Stomach smooth muscle (tissue), 2 donors: ENCODE measurements around the gene TACC3.

Experiments
- H3K27ac ChIP-seq: one replicate; pipeline ENCODE4 v1.7.0; 2013; ENCODE audit warnings: mild to moderate bottlenecking, low read length, inconsistent platforms
- H3K27me3 ChIP-seq, 2 donors: one replicate each; pipeline ENCODE4 v1.7.0; 2013; ENCODE audit warnings: low read length in 2 of 2; ENCODE audit not compliant: insufficient read depth in 2 of 2, control insufficient read depth in 1 of 2
- H3K36me3 ChIP-seq, 2 donors: one replicate each; pipeline ENCODE4 v1.7.0; 2013; ENCODE audit warnings: low read length in 2 of 2; ENCODE audit not compliant: control insufficient read depth in 2 of 2, insufficient read depth in 2 of 2
- H3K4me1 ChIP-seq: one replicate; pipeline ENCODE4 v1.7.0; 2013; ENCODE audit warnings: low read length; ENCODE audit not compliant: control insufficient read depth, insufficient read depth
- H3K4me3 ChIP-seq, 2 donors: one replicate each; pipeline ENCODE4 v1.7.0; 2013; ENCODE audit warnings: low read length in 2 of 2
- H3K9ac ChIP-seq, 2 donors: one replicate each; pipeline ENCODE4 v1.7.0; 2013; ENCODE audit warnings: low read length in 2 of 2, mild to moderate bottlenecking in 1 of 2
- H3K9me3 ChIP-seq, 2 donors: one replicate each; pipeline ENCODE4 v1.7.0; 2013; ENCODE audit warnings: low read length in 2 of 2; ENCODE audit not compliant: control insufficient read depth in 2 of 2
- donor health status: healthy.
- donor health status: Pancreatic carcinoma.

The TACC3 gene

DNA sequence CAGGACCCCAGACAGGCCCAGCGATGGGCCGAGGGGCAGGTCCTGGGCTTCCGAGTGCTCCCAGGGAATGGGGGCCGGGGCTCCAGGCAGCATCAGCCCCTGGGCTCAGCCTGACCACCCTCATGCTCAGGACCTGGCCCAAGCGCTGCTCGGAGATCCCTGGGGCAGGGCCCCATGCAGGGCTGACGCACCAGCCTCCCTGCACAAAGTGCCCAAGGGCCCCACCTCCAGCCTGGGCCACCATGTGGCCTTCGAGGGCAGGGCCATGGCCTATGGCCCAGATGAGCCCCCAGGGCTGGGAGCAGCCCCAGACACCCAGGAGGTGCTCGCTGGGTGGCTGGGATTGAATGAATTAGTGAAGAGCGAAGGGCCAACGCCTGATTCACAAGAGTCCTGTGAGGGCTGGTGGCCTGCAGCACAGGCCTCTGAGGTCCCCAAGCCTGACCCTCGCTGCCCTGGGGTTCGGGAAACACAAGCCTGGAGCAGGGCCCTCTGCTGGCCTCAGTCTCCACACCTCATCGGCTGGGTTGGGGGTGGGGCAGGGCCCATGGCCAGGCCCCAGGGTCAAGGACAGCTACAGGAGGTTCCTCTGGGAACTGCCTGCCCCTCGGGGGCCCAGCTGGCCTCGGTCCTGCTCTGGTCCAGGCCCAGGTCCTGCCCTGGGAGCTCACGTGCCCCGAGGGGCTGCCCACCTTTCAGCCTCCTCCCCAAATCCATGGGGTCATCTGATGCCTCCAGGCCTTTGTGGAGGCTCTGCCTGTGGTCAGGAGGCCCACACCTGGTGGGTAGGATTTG is 58.5 kb downstream of the TACC3 start:
- Histone ChIP-seq H3K27ac (no peak overlapping the region), H3K36me3 (no peaks in the 10 kb centered on the region), H3K9ac (no peak overlapping the region), H3K27me3 (peaks cover 0 to 2% of the 10 kb centered on the region in 2 donors), H3K9me3 (no peaks in the 10 kb centered on the region), H3K4me1 (no peaks in the 10 kb centered on the region), H3K4me3 (no peak overlapping the region)

DNA sequence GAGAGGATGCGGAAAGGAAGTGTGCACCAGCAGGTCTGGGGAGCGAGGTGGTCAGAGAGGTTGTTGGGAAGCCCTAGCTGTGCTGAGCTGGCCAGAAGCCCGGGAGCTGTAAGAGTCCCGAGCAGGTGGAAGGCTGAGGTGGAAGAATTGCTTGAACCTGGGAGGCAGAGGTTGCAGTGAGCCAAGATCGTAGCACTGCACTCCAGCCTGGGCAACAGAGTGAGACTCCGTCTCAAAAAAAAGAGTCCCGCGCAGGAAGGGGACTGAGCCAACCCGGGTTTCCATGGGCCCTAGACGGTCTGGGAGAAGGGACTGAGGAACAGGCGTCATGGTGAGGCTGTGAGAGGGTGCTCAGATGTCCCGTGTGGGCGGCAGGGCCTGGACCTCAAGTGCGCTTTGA is 59.1 kb downstream of the TACC3 start:
- Histone ChIP-seq H3K4me1 (peaks cover 5% of the 10 kb centered on the region), H3K36me3 (no peaks in the 10 kb centered on the region), H3K27ac (no peak overlapping the region), H3K9me3 (no peaks in the 10 kb centered on the region), H3K9ac (no peak overlapping the region), H3K4me3 (no peak overlapping the region), H3K27me3 (peaks cover 0 to 2% of the 10 kb centered on the region in 2 donors)

GRCh38 chr4:1783015-1783414 is 61.7 kb downstream of the TACC3 start:
- Histone ChIP-seq H3K9me3 (no peaks in the 10 kb centered on the region), H3K9ac (no peak overlapping the region), H3K4me1 (peaks cover 5% of the 10 kb centered on the region), H3K4me3 (no peak overlapping the region), H3K27me3 (no peaks in the 10 kb centered on the region), H3K27ac (no peak overlapping the region), H3K36me3 (no peaks in the 10 kb centered on the region)

DNA sequence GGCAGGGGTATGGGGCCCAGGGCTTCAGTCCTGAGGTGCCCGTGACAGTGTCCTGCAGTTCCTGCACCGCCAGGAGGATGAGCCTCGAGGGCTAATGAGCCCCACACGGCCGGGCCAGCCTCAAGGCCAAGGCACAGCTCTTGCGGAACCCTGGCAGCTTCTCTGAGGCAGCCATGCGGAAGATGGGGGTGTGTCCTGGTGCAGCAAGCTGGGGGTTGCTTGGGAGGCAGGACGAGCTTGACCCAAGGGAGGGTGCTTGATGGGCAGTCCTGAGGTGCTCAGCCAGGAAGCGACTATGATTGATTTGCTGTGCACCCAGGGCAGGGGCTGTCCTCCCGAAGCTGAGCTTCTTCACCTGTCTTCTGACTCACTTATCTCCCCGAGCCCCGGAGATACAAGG is 62.6 kb downstream of the TACC3 start:
- Histone ChIP-seq H3K27ac (no peak overlapping the region), H3K36me3 (no peaks in the 10 kb centered on the region)

GRCh38 chr4:1784395-1784788 is 63.1 kb downstream of the TACC3 start:
- Histone ChIP-seq H3K9ac (no peak overlapping the region), H3K4me1 (peaks cover 5% of the 10 kb centered on the region), H3K27ac (no peak overlapping the region), H3K27me3 (no peaks in the 10 kb centered on the region), H3K9me3 (no peaks in the 10 kb centered on the region), H3K4me3 (no peak overlapping the region), H3K36me3 (no peaks in the 10 kb centered on the region)

More for the DNA sequence above, 62.6 kb downstream of the TACC3 start:
- Histone ChIP-seq H3K4me3 (no peak overlapping the region), H3K9me3 (no peaks in the 10 kb centered on the region), H3K4me1 (peaks cover 5% of the 10 kb centered on the region), H3K27me3 (no peaks in the 10 kb centered on the region), H3K9ac (no peak overlapping the region)

- Histone ChIP-seq H3K27ac (no peak overlapping the region), H3K4me3 (no peak overlapping the region), H3K9ac (no peak overlapping the region), H3K36me3 (no peaks in the 10 kb centered on the region), H3K4me1 (peaks cover 5% of the 10 kb centered on the region), H3K9me3 (no peaks in the 10 kb centered on the region), H3K27me3 (no peaks in the 10 kb centered on the region)
Observed at GRCh38 chr4:1784789-1785591, 63.7 kb downstream of the TACC3 start.

GRCh38 chr4:1785592-1785991 is 64.3 kb downstream of the TACC3 start:
- no peaks in the 10 kb centered on the region for H3K27me3 ChIP-seq
- H3K9me3 ChIP-seq: no peaks in the 10 kb centered on the region
- H3K4me1 ChIP-seq: peaks cover 5% of the 10 kb centered on the region
- H3K9ac ChIP-seq: no peak overlapping the region
- no peak overlapping the region for H3K27ac ChIP-seq
- no peaks in the 10 kb centered on the region for H3K36me3 ChIP-seq
- H3K4me3 ChIP-seq: no peak overlapping the region

- no peaks in the 10 kb centered on the region for H3K36me3 ChIP-seq
- H3K9me3 ChIP-seq: no peaks in the 10 kb centered on the region
- H3K4me1 ChIP-seq: peaks cover 5% of the 10 kb centered on the region
- no peak overlapping the region for H3K27ac ChIP-seq
- H3K9ac ChIP-seq: no peak overlapping the region
- H3K4me3 ChIP-seq: no peak overlapping the region
- no peaks in the 10 kb centered on the region for H3K27me3 ChIP-seq
Observed at GRCh38 chr4:1786544-1787362, 65.4 kb downstream of the TACC3 start.

DNA sequence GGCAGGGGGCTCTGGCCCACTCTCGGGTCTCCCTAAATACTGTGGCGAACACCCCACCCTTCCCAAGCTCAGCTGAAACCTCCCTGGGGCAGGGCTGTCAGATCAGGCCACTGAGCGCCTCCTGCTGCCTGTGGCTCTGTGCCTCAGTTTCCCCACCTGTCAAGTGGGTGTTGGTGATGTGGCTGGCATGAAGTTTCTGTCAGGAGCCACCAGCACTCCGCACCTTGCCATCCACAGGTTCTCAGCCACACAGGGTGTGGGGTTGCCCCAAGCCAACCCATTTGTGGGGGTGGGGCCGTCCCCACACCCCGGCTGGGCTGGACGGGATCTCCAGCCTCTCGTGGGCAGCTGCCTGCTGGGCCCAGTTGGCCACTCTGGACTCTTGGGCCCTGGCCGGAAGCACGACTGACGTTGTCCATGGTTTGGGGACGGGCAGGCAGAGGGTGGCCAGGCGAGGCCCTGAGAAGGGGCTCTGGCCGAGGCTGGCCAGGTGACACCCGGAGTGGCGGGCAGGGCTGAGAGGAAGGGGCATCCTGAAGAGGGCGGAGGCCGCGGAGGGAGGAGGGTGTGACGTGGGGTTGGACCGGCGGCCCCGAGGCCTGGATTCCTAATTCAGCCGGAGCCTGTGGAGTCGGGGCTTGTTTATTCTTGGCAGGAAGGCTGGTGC is 66.2 kb downstream of the TACC3 start:
- H3K9ac ChIP-seq: no peak overlapping the region
- H3K36me3 ChIP-seq: no peaks in the 10 kb centered on the region
- no peak overlapping the region for H3K27ac ChIP-seq

GRCh38 chr4:1788254-1788973 is 67.1 kb downstream of the TACC3 start:
- H3K4me3 ChIP-seq: no peak overlapping the region
- H3K9me3 ChIP-seq: no peaks in the 10 kb centered on the region
- H3K27ac ChIP-seq: no peak overlapping the region

More for the DNA sequence above, 66.2 kb downstream of the TACC3 start:
- H3K4me3 ChIP-seq: no peak overlapping the region
- peaks cover 5% of the 10 kb centered on the region for H3K4me1 ChIP-seq
- no peaks in the 10 kb centered on the region for H3K9me3 ChIP-seq
- peaks cover 0 to 7% of the 10 kb centered on the region in 2 donors for H3K27me3 ChIP-seq

More at GRCh38 chr4:1788254-1788973, 67.1 kb downstream of the TACC3 start:
- peaks cover 7% of the 10 kb centered on the region for H3K4me1 ChIP-seq
- H3K27me3 ChIP-seq: peaks cover 0 to 11% of the 10 kb centered on the region in 2 donors
- no peak overlapping the region for H3K9ac ChIP-seq
- no peaks in the 10 kb centered on the region for H3K36me3 ChIP-seq
